HG03280 (cell line): ENCODE results near the gene IGIP.

ENCODE experiments used
- ATAC-seq: cut with Tn5 transposase; IDR thresholded peaks from one replicate; pipeline ENCODE4 v1.9.1; 2021; ENCODE audit warnings: mild to moderate bottlenecking, moderate library complexity; ENCODE audit not compliant: unreplicated experiment

The IGIP gene

GRCh38 chr5:140111011-140111858, 14.5 kb upstream of the IGIP start:
- no peak for ATAC-seq

- no peak for ATAC-seq
Measured at GRCh38 chr5:140111859-140112551, 13.7 kb upstream of the IGIP start.

DNA sequence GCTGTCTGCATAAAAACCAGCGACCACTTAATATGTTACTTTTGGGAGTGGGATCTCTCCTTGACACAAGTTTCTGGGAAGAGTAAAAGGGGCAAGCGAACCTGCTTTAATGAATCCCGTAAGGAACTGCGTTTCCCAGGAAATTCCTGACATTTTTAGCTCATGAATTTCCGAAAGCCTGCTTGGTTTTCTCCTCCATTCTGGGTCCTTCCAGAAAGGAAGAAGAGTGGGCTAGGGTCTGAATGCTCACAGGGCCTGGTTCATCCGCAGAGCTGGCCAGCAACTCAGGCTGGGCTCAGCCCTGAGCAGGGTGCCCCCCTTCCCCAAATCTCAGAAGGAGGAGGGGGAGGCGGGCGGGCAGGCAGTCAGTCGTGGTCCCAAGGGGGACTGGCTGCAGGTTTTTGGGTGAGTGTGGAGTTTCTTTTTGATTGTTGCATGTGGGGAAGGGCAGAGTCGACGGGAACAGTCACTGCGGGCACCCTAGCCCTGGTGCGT, 13.0 kb upstream of the IGIP start:
- no peak for ATAC-seq

- ATAC-seq = no peak
Measured at GRCh38 chr5:140113180-140113698, 12.5 kb upstream of the IGIP start.

DNA sequence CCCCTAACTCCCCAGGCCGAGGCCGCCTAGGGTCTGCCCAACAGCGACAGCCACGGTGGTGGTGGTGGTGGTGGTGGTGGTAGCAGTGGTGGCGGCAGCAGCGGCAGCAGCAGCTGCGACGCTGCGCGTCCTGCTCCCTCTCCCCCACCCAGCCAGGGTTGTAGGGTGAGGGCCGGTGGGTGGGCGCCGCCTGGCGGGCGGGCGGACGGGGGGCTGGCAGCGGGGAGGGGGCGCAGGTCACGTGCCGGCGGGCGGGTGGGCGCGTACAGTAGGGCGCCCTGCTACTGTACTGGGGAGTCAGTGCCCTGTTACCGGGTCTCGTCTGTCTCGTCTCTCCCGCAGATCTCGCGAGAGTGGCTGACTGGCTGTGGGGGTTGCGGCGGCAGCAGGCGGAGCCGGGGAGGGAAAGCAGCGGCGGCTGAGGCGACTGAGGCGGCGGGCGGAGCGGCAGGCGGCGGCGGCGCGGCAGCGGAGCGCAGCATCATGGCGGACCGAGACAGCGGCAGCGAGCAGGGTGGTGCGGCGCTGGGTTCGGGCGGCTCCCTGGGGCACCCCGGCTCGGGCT, 12.0 kb upstream of the IGIP start, which contains the start of gene PURA:
TSS of gene PURA (plus strand) at position 411 of the 565 bp plus-strand sequence. CDS start at position 484, 73 bp downstream.
- peak; percentile 90 for ATAC-seq

DNA sequence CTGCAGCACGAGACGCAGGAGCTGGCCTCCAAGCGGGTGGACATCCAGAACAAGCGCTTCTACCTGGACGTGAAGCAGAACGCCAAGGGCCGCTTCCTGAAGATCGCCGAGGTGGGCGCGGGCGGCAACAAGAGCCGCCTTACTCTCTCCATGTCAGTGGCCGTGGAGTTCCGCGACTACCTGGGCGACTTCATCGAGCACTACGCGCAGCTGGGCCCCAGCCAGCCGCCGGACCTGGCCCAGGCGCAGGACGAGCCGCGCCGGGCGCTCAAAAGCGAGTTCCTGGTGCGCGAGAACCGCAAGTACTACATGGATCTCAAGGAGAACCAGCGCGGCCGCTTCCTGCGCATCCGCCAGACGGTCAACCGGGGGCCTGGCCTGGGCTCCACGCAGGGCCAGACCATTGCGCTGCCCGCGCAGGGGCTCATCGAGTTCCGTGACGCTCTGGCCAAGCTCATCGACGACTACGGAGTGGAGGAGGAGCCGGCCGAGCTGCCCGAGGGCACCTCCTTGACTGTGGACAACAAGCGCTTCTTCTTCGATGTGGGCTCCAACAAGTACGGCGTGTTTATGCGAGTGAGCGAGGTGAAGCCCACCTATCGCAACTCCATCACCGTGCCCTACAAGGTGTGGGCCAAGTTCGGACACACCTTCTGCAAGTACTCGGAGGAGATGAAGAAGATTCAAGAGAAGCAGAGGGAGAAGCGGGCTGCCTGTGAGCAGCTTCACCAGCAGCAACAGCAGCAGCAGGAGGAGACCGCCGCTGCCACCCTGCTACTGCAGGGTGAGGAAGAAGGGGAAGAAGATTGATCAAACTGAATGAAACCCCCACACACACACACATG, 11.2 kb upstream of the IGIP start:
- peak; percentile 29 for ATAC-seq

GRCh38 chr5:140115186-140115500, 10.6 kb upstream of the IGIP start:
- ATAC-seq = no peak

GRCh38 chr5:140116716-140117115, 9.0 kb upstream of the IGIP start:
- no peak for ATAC-seq

GRCh38 chr5:140117523-140117922, 8.2 kb upstream of the IGIP start:
- no peak for ATAC-seq

GRCh38 chr5:140118302-140118936, 7.3 kb upstream of the IGIP start:
- no peak for ATAC-seq

DNA sequence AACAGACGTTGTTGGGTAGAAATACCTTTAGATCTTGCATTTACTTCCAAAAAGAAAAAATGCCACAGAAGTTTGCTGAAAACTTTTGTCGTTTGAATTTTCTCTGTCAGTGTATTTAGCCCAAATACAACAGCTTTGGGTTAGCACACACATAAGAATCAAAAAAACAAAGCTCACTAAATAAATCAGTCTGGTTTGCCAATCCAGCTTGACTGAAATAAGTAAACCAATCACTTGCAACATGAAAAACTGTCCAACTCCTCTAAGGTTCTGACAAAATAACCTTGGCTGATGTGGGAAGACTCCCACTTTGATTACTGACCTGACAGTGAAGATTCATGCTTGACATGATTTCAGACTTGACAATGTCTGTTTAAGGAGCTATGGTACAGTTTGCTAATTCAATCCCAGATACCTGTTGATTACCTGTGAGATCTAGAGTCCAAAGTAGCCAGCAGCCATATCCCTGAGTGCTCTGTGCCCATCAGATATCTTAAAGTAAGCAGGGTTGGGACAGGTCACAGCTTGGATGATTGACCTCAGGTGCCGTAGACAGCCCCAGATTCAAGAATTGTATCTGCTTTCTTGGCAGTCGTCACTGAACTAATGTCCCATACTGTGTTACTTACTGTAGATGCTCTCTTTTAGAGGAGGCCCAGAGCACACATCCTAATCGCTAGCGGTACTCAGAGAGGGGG, 727 bp downstream of the IGIP start:
- no peak for ATAC-seq

DNA sequence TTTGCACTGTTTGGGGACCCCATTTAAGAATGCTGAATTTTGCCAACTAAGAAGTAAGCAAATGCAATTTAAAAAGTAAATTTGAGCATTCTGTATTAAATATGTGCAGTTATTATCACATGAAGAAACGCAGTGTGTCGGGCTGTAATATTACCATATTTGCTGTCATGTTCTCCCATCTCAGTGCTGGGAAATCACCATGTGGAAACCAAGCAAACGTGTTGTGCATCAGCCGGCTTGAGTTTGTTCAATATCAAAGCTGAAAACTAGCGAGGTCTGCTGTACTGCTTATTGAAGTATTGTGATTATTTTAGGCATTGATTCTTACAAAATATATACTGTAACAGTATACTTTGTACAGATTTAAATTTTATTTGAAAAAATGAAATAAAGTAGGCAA, 2.6 kb downstream of the IGIP start:
- no peak for ATAC-seq

DNA sequence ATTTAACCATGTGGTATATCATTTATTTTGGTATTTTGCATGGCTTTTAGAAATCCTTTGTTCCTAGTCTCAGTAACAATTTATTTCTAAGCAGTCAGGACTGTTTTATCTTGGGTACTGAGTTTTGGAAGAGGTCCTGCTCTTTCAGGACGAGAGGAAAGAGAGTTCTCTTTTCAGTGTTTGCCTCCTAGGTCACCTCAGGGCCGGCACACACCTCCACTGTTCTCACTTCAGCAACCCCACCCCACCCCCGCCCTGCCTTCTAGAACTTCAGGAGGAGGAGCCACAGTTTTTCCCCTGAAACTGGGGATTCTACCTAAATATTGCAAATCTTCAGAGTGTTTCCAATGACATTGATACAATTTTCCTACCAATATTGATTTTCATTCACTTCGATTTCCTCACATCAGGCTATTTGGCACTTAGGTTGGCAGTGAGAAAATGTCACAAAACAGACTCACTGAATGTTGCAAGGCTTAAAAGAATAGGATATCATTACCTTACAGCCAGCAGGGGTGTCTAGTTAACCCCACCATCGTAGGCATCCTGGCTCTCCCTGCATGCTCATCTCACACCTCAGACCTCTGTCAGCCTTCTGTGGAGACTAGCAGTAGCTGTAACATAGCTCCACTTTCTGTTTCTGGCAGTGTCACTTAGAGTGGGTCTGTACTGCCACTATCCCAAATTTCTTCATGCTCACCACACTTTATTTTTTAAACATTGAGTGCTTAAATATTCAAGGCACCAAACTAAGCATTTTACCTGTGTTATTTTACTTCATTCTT, 5.4 kb downstream of the IGIP start:
- no peak for ATAC-seq

DNA sequence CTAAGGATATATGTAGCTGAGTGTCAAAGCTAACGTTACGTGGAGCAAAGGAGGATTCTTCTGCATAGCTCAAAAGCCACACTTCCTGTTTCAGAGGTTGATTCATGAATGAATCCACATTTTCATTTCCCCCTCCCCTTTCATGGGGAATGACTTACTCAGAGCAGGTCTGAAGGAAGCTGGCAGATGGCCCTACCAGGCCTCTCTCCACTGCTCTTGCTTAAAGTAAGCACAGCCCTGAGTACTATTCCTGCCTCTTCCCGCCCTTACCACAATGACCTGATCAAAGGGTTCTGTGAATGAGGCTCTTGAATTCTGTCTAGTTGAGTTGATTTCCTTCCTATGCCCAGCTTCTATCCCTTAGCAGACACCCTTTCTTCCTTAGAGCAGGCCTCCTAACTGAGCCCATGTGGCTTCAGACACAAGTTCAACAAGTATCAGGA, 6.3 kb downstream of the IGIP start:
- ATAC-seq = no peak

- ATAC-seq = no peak
Measured at GRCh38 chr5:140133514-140134167, 7.9 kb downstream of the IGIP start.

DNA sequence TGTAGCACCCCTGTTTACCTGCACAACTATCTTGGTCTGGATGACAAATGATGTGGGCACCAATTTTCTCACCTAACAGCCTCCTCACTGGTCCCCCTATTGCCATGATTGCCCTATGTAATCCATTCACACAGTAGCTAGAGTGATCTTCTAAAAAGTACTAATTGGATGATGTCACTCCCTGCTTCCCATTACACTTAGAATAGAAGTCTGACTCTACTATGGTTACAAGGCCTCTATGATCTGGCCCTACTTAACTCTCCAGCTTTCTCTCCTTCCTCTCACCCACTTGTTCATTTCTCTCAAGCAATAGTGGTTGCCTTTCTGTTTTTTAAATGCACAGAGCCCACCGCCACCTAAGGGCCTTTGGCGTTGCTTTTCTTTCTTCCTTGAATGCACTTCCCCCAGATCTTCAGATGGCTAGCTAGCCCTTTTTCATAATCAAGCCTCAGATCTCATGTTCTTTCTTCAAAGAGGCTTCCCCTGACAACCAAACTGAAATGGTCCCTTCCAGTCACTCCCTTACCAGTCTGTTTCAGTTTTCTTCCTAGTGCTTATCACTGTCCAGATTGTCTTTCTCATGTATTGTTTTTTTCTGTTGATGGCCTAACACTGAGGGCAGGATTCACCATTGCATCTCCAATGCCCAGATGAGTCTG, 8.7 kb downstream of the IGIP start:
- ATAC-seq = no peak

GRCh38 chr5:140135127-140135526, 9.4 kb downstream of the IGIP start:
- no peak for ATAC-seq

DNA sequence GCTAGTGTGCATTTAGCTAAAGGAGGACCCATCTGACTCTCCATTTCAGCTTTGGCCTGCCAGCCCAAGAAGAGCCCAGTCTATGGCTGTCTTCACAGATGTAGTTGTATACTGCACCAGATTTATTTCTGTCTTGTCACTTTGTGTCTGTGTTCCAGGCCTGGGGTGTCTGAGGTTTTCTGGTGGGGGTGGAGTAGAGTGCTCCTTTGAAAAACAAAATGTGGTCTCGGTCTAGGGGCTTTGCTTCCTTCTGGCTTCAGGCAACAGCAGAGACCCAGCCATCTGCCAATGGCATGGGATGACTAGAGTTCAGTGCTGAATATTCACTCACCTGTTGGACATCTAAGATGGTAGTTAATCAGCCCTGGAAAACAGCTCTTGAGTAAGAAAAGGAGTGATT, 10.9 kb downstream of the IGIP start:
- ATAC-seq = no peak
